Spleen (tissue), 11 donors: ENCODE results near the gene SIPA1L3. TPM values are rescaled to one million over a fixed set of nuclear protein-coding genes. Genes with fewer than 3 reads are reported as not detected.

Experiments
- DNase-seq: peaks from one replicate; pipeline ENCODE4 v3.0.0-alpha.2; 2020
- H3K27ac ChIP-seq, 8 donors: fragments of 200-600 bp; sonication (generic) in 7 of 8; 1 replicate in 4 of 8; 2 replicates in 4 of 8; pipeline versions ENCODE4 v1.5.0 to v1.8.0; 2016 to 2021; ENCODE audit warnings: inconsistent platforms in 4 of 8, mild to moderate bottlenecking in 4 of 8, moderate library complexity in 1 of 8
- H3K27me3 ChIP-seq, 7 donors: fragments of 200-600 bp; sonication (generic) in 6 of 7; replicated peaks in 1 of 7; 1 replicate in 4 of 7; 2 replicates in 3 of 7; pipeline versions ENCODE4 v1.5.0 to v1.8.0; 2016 to 2021; ENCODE audit warnings: inconsistent platforms in 3 of 7, mild to moderate bottlenecking in 1 of 7
- H3K36me3 ChIP-seq, 6 donors: fragments of 200-600 bp; sonication (generic) in 5 of 6; 1 replicate in 4 of 6; 2 replicates in 2 of 6; pipeline versions ENCODE4 v1.5.0 to v1.8.0; 2016 to 2021; ENCODE audit warnings: inconsistent platforms in 2 of 6
- H3K4me1 ChIP-seq, 6 donors: fragments of 200-600 bp; sonication (generic) in 5 of 6; 1 replicate in 3 of 6; 2 replicates in 3 of 6; pipeline versions ENCODE4 v1.5.0 to v1.8.0; 2016 to 2021; ENCODE audit warnings: inconsistent platforms in 3 of 6
- H3K4me3 ChIP-seq, 8 donors: fragments of 200-600 bp; sonication (generic) in 7 of 8; 1 replicate in 4 of 8; 2 replicates in 4 of 8; pipeline versions ENCODE4 v1.5.0 to v1.8.0; 2016 to 2021; ENCODE audit warnings: inconsistent platforms in 4 of 8, mild to moderate bottlenecking in 4 of 8, moderate library complexity in 2 of 8
- H3K9me3 ChIP-seq, 8 donors: fragments of 200-600 bp; sonication (generic) in 7 of 8; 1 replicate in 4 of 8; 2 replicates in 4 of 8; pipeline versions ENCODE4 v1.5.0 to v1.8.0; 2016 to 2021; ENCODE audit warnings: inconsistent platforms in 4 of 8
- CTCF ChIP-seq, 11 experiments: fragments of 200-600 bp in 7 of 11; fragments of 450-650 bp in 4 of 11; sonication (generic) in 4 of 11; IDR thresholded peaks in 8 of 11; conservative IDR thresholded peaks in 3 of 11; 1 replicate in 7 of 11; 2 replicates in 4 of 11; pipeline versions ENCODE4 v1.4.0 to v1.8.0; 2016 to 2021; ENCODE audit warnings: antibody characterized with exemption in 11 of 11, inconsistent platforms in 4 of 11, mild to moderate bottlenecking in 1 of 11
- POLR2A ChIP-seq, 3 donors: fragments of 450-650 bp; IDR thresholded peaks; one replicate each; pipeline ENCODE4 v1.5.1; 2017; ENCODE audit warnings: antibody characterized with exemption in 3 of 3, mild to moderate bottlenecking in 1 of 3
- POLR2AphosphoS5 ChIP-seq, 3 donors: sonication (generic); formaldehyde crosslinking; IDR thresholded peaks; one replicate each; pipeline ENCODE4 v1.5.1; 2017; ENCODE audit warnings: antibody characterized with exemption in 3 of 3
- WGBS, 5 donors: extraction: QIAGEN DNeasy Blood & Tissue Kit in 3 of 5; methylation state at CpG; one replicate each; pipeline versions ENCODE4 v1.1.5 to v1.1.7; 2013 to 2018; 5-methylcytosine and 5-hydroxymethylcytosine counted together
- intact Hi-C: fragments of 100-400 bp; cut with DNase I; formaldehyde crosslinking; loops from one replicate; pipeline ENCODE4 v1.15.0; 2023; ENCODE audit warnings: low total_unique reads
- polyA plus RNA-seq, 3 donors: library from polyadenylated mRNA; stranded (reverse); fragments of 200-250 nt; gene quantifications; one replicate each; pipeline ENCODE4 v1.2.1, GENCODE V29; 2013
- total RNA-seq, 7 donors: library from RNA; depleted of rRNA in 3 of 7; stranded (reverse); fragments of >200 nt in 3 of 7; fragmentation: NEBNext Ultra II Directional in 4 of 7; extraction: Animal tissue kit (Norgen Biotek cat#: 25700) in 4 of 7; gene quantifications; one replicate each; pipeline versions ENCODE4 v1.1.0 to v1.2.1, GENCODE V29; 2016 to 2021
- donor health status: healthy with polysubstance abuse.
- donor health status: DM: no; HTN: no; CAD: no; lungs with moderate emphysema.
- donor health status: DM: no; HTN: no; CAD: no.
- donor health status: Bipolar disorder and iron deficiency.
- donor health status: healthy.
- donor health status: DM: no; HTN: no; CAD: no.
- donor health status: DM: yes; HTN: yes; CAD: no.

Gene SIPA1L3
- total and polyA plus RNA-seq, 10 donors = 5.4 to 62.6 (median 40.3) TPM

GRCh38 chr19:38251564-38252051 lies 344.6 kb downstream of the SIPA1L3 start:
- no peaks in the 10 kb centered on the region for H3K36me3 ChIP-seq
- intact Hi-C loops = no loop called here

GRCh38 chr19:38252385-38252784 lies 345.4 kb downstream of the SIPA1L3 start:
- TF ChIP-seq CTCF (IDR thresholded peaks at IDR 0.05 in 8 of 11, conservative IDR thresholded peaks at IDR 0.05 in 3 of 11) = no peak
- no peak for TF ChIP-seq POLR2AphosphoS5 (IDR thresholded peaks at IDR 0.05)
- no peak for TF ChIP-seq POLR2A (IDR thresholded peaks at IDR 0.05)
- H3K27ac ChIP-seq = peak overlapping the region; percentile 42 to 91 (median 82)
- no peak for DNase-seq
- H3K36me3 ChIP-seq = no peaks in the 10 kb centered on the region
- WGBS, 5 donors = 67 to 92% (median 82%) methylated on average over 3 to 5 of the region's 5 CpGs
- H3K9me3 ChIP-seq = no peaks in the 10 kb centered on the region
- peak overlapping the region in 6 of 8 donors; percentile 11 to 72 (median 42) for H3K4me3 ChIP-seq
- peaks cover 9 to 96% (median 58%) of the 10 kb centered on the region in 6 donors for H3K4me1 ChIP-seq
- intact Hi-C loops = no loop called here
- peaks cover 0 to 40% (median 12%) of the 10 kb centered on the region in 7 donors for H3K27me3 ChIP-seq

More at GRCh38 chr19:38251564-38252051, 344.6 kb downstream of the SIPA1L3 start:
- no peak for DNase-seq
- no peaks in the 10 kb centered on the region for H3K9me3 ChIP-seq
- H3K4me1 ChIP-seq = peaks cover 9 to 97% (median 56%) of the 10 kb centered on the region in 6 donors
- TF ChIP-seq POLR2AphosphoS5 (IDR thresholded peaks at IDR 0.05) (peak; percentile 47 to 74 (median 73)), CTCF (IDR thresholded peaks at IDR 0.05 in 8 of 11, conservative IDR thresholded peaks at IDR 0.05 in 3 of 11) (no peak), POLR2A (IDR thresholded peaks at IDR 0.05) (peak in 1 of 3 donors; percentile 3)
- H3K27me3 ChIP-seq = peaks cover 0 to 32% (median 8%) of the 10 kb centered on the region in 7 donors
- H3K27ac ChIP-seq = peak overlapping the region; percentile 42 to 91 (median 82)
- 20 to 25% (median 20%) methylated on average over 10 of the region's 10 CpGs for WGBS, 5 donors
- H3K4me3 ChIP-seq = peak overlapping the region in 5 of 8 donors; percentile 4 to 72 (median 53)

GRCh38 chr19:38252941-38253691 lies 346.1 kb downstream of the SIPA1L3 start:
- Histone ChIP-seq H3K9me3 (no peaks in the 10 kb centered on the region), H3K36me3 (no peaks in the 10 kb centered on the region), H3K4me3 (peak overlapping the region in 7 of 8 donors; percentile 7 to 72 (median 30)), H3K4me1 (peaks cover 9 to 89% (median 55%) of the 10 kb centered on the region in 6 donors), H3K27ac (peak overlapping the region; percentile 53 to 91 (median 82)), H3K27me3 (peaks cover 0 to 41% (median 12%) of the 10 kb centered on the region in 7 donors)
- intact Hi-C loops = no loop called here
- peak; percentile 82 for DNase-seq
- 17 to 50% (median 29%) methylated on average over 14 to 21 of the region's 21 CpGs for WGBS, 5 donors
- no peak for TF ChIP-seq CTCF (IDR thresholded peaks at IDR 0.05 in 8 of 11, conservative IDR thresholded peaks at IDR 0.05 in 3 of 11)
- TF ChIP-seq POLR2A (IDR thresholded peaks at IDR 0.05) = no peak
- TF ChIP-seq POLR2AphosphoS5 (IDR thresholded peaks at IDR 0.05) = peak; percentile 73 to 79 (median 77)

- TF ChIP-seq POLR2AphosphoS5 (IDR thresholded peaks at IDR 0.05) (no peak), POLR2A (IDR thresholded peaks at IDR 0.05) (no peak), CTCF (IDR thresholded peaks at IDR 0.05 in 8 of 11, conservative IDR thresholded peaks at IDR 0.05 in 3 of 11) (no peak)
- H3K36me3 ChIP-seq = no peaks in the 10 kb centered on the region
- DNase-seq = no peak
- intact Hi-C loops = no loop called here
- peak overlapping the region in 6 of 8 donors; percentile 11 to 72 (median 42) for H3K4me3 ChIP-seq
- no peaks in the 10 kb centered on the region for H3K9me3 ChIP-seq
- H3K4me1 ChIP-seq = peaks cover 9 to 83% (median 55%) of the 10 kb centered on the region in 6 donors
- 63 to 84% (median 76%) methylated on average over 3 to 5 of the region's 5 CpGs for WGBS, 5 donors
- H3K27me3 ChIP-seq = peaks cover 0 to 41% (median 12%) of the 10 kb centered on the region in 7 donors
- peak overlapping the region; percentile 57 to 91 (median 82) for H3K27ac ChIP-seq
Observed at GRCh38 chr19:38253788-38254187, 346.8 kb downstream of the SIPA1L3 start.
